HG03342 (cell line): ENCODE data around the gene UNC5A.

Experiments used
- ATAC-seq: cut with Tn5 transposase; IDR thresholded peaks from one replicate; pipeline ENCODE4 v1.9.1; 2021; ENCODE audit warnings: mild to moderate bottlenecking, moderate library complexity; ENCODE audit not compliant: unreplicated experiment

Gene UNC5A

DNA sequence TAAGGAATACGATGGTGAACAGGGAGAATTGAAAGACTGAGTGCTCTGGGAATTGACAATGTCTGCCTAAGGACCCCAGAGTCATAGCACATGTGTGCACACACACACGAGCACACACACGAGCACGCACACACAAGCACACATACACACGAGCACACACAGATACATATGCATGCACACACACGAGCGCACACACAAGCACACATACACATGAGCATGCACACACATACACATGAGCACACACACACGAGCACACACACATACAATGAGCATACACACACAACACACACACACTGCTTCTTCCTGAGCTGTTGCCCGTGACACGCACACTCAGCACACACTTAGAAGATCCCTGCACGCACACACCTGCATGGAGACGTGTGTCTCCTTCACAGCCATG is 10.9 kb upstream of the UNC5A start:
- no peak for ATAC-seq

DNA sequence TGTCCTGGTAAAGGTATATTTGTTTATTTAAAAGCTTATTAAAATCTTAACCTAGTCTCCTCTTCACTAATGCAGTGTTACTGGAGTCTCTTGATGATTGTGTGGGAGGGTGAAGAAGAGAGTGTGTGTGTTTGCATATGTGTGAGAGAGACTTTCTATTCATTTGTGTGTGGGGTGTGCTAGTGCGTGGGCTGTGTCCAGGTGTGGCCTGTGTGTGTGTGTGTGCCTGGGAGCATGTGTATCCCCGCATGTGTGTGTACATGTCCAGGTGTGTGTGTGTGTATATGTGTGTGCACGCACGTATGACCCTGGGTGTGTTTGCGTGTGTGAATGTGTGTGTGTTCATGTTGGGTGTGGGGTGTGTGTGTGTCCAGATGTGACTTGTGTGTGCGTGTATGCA is 10.3 kb upstream of the UNC5A start:
- ATAC-seq: no peak

DNA sequence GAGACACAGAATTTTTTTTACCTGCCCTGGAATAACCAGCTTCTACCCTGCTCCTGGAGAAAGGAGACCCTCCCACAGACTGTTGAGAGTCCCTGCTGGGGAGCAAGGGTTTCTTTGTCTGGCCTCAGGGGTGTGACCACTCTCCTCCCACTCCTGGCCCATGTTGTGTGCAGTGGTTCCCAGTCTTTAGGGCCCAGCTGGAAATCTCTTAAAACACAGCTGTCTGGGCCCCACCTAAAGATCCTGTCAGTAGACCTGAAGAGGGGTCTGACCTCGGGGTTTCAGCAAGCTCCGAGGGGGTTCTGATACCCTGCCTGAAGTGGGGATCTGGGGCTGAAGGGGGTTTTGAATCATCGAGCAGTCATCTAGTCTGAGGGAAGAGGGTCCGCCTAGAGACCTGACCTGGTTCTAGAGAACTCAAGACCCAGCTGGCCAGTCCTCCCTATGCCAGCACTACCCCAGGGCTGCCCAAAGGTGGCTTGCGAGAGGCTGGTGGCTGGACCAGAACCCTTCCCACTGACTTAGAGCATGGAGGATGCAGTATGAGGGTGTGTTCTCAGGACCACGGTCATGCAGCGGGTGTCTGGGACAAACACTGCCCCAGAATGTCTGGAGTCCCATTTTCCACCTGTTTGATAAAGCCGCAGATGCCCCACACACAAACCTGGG is 8.1 kb upstream of the UNC5A start:
- no peak for ATAC-seq

DNA sequence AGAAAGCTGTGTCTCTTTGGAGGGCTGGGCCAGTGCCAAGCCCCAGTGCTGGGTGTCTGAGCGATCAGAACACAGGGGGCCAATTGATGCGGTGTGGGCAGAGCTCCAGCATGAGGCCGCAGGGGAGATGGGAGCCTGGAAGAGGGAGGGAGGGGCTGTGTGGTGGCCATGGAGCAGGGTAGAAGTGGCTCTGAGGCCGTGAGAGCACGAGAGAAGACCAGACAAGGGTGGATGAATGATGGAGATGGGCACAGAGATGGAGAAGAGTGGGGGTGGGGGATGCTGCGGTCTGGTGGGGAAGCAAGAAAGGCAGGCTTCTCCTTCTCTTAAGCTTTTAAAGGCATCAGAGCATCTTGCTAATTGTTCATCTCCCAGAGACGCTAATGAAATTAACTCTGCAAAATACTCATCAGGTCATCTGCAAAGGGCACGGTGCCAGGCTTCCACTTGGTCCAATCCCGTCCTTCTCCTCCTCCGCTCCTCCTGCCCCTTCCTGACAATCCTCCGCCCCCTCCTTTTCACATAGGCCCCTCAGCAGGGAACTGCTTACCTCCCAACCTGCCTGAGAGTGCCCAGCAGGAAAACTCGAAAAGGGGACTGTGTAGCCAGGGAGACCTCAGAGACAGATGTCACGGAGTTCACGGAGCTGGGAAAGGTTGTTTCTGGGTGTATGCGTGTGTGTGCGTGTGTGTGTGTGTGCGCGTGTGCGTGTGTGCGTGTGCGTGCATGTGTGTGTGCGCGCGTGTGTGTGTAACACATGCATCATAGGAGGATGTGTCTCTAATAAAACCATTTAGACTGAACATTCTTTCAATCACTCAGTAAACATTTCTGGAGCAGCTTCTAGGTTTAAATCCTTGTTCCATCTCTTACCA is 7.1 kb upstream of the UNC5A start:
- no peak for ATAC-seq

DNA sequence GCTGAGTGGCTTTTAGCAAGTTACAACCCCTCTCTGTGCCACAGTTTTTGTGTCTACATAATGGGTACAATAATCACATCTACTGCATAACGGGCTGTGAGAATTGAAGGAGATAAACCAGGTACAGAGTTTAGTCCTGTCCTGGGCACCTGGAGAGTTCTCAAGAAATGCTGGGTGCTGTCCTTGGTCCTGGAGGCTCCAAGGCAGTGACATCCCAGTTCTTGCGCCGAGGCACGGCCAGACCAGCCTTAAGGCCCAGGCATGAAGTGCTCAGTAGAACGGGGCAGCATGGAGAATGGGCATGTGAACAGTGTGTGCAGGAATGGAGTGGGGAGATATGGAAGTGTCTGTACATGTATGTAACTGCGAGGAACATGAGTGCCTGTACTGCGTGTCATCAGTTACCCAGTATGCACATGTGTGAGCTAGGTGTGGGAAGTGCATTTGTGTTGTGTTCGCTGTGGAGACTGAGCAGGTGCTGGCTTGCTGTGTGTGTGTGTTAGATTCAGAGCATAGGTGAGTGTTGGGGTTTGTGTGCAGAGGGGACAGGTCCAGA is 6.3 kb upstream of the UNC5A start:
- no peak for ATAC-seq

DNA sequence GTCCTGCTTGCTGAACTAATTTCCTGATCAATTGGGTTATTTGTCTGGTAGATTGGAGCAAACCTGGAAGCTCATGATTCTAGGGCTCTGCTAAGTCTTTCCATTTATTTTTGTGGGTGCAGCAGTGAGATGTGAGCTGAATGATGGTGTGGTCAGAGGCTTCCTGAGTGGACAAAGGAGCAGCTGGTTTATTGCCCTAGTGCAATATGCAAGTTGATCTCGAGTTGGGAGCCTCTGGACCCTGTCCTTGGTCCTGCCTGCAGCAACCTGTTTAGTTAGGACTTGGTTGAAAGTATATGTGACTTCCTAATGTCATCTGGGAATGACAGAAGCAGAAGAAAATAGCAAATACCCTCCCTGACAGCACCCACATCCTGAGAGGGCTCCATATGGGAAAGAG is 4.2 kb upstream of the UNC5A start:
- ATAC-seq: no peak

DNA sequence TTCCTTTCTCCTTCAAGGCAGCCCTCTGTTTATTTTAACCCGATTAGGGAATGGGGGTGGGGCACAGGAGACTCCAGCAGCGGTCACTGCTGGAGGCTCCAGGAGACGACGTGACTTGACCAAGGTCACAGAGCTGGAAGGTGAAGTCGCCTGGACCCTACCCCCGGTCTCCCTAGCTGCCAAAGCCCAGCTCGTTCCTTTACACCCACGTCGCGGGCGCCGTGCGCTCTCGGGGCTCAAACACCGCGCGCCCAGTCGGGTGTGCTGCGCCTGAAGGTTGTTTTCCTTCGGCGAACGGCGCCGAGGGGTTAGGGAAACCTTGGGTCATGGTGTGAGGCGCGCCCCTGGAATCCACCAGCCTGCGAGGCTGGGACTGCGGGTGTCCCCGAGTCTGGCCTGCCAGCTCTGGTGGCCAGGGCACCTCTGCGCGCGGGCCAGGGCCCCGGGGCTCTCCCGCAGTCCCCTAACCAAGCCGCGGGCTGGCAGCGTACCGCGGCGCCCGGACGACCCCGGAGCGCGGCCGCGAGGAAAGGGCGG is 747 bp upstream of the UNC5A start:
- no peak for ATAC-seq

DNA sequence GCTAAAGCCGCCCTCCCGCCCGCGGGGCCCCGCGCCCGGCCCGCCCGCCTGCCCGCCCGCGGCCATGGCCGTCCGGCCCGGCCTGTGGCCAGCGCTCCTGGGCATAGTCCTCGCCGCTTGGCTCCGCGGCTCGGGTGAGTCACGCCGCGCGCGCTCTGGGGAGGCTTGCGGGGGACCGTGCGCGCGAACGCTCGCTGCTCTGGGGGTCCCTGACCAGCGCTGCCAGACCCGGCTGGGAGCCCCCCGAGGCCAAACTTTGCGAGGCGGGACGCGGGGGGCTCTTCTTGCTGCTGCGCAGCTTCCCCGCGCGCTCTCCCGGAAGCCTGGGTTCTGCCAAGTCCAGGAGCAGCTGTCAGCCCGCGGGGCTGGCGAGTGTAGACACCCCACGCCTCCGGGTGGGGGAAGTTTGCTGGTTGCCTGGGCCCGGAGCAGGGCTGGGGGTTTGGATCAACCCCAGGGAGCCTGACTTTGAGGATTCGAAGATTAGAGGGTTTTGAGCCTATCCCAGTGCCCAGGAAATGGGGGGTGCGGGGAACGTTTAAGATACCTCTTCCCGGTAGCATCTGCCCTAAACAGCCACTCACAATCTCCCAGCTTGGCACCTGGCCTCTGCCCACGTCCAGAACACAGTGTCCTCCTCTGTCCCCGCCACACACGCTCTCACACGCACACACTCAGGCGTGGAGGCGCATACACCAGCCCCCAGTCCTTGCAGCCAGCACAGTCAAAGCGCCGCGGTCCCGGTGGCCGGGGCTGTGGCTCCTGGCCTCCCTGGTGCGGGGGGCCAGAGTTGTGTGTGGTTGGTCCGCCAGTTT is 535 bp downstream of the UNC5A start:
- ATAC-seq: no peak

DNA sequence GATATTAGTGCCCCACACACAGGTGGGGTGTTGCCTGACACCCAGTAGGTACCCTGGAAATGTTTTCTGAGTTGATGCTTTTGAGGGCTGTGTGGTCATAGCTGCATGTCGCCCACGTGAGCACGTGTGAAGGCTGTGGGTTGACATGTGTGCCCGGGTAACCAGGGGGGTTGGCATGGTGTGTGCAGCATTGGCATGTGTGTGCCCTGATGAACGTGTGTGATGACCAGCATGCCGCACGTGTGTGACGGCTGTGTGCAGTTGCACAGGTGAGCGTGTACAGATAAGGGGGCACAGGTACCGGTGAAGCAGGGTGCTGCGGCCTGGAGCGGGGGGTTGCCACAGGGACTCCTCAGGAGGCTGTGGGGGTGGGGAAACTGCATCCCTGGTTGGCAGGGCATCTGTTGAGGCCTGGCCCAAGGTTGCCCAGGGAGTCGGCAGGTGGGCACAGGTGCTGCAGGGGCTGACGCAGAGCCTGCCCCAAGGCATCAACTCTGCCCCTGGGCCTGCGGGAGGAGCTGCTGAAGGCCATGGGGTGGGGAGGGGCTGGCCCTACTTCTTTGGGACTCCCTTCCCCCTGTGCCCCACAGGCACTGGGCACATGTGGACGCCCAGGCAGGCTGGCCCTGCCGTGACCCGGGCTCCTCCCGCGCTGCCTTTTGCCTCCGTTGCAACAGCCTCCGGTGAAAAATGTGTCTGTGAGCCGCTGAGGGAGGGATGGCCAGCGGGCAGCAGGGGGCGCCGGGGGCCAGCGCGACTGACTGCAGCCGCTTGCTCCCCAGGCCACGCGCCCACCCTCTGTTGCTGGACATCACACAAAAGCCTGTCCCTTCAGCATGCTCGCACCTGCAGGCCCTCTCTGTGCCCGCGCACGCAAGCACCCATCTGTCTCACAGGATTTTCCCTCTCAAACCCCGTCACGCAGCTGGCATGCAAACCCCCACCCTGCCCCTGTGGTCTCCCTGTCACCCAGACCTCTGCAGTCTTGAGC is 2.2 kb downstream of the UNC5A start:
- no peak for ATAC-seq

DNA sequence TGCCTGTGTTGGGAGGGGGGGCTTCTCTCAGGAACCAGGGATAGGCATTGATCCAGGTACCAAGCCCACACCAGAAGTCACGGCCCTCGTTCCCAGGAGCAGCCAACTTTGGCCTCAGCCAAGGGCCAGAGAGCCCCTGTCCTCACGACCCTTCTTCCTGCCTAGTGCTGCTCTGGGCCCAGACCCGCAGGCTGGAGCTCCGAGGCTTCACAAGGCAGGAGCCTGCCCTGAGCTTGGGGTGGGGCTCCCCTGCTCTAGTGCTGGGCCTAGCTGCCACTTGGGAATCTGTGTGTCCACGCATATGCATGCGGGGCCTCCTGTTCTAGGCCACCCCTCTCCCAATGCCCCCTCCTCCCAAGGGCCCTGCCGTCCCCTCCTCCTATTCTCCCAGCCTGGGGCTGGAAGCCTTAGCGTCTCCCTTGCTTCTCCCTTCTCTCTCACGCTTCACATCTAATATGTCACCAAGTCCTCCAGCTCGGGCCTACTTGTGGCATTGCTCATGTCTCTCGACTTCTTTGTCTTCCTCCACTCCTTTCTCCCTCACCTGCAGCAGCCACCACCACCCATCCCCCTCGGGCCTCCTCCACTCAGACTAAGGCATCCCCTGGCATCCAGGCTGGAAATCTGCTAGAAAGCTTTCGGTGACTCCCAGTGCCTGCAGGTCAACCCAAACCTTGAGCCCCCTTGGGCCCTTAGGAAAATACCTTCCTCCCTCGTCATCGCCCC is 3.4 kb downstream of the UNC5A start:
- ATAC-seq: no peak

DNA sequence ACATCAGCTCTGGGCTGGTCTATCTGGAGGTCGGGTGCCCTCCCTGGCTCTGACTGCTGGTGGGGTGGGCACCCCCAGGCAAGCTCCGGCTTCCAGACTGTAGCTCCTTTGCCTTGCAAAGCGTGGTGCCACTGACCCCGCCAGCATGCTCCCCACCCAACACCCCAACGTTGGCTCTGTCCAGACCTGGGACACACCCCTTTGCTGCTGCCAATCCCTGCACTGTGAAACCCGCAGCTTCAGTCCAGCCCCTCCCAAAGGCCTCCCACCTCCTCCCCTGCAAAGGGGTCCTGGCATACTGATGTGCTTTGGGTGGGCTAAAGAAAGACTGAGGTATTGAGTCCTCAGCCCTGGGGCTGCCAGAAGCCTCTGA is 3.9 kb downstream of the UNC5A start:
- no peak for ATAC-seq

DNA sequence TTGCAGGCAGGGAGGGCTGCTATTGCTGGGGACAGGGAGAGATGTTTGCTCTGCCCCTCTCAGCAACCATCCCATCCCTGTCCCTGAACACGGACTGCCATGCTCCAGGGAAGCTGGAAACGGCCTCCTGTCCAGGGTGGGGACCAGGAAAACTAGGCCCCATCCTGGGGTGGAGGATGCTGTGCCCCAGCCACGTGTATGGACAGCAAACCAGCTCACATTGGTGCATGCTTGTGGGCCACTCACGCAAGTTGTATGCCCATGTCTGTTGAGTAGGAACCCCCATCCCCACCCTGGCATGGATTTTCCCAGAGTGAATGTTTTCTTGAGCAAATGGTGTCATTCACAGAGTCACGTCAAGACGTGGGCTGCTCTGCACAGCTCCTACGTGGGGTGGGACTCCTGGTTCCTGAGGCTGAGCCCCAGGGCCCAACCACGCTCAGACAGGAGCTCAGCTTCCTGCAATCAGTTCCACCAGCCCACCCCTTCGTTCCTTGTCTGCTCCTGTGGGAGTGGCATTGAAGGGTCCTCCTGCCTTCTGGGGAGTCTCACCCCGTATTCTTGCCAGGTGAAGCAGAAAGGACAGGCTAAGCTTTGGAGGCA is 4.6 kb downstream of the UNC5A start:
- ATAC-seq: no peak

DNA sequence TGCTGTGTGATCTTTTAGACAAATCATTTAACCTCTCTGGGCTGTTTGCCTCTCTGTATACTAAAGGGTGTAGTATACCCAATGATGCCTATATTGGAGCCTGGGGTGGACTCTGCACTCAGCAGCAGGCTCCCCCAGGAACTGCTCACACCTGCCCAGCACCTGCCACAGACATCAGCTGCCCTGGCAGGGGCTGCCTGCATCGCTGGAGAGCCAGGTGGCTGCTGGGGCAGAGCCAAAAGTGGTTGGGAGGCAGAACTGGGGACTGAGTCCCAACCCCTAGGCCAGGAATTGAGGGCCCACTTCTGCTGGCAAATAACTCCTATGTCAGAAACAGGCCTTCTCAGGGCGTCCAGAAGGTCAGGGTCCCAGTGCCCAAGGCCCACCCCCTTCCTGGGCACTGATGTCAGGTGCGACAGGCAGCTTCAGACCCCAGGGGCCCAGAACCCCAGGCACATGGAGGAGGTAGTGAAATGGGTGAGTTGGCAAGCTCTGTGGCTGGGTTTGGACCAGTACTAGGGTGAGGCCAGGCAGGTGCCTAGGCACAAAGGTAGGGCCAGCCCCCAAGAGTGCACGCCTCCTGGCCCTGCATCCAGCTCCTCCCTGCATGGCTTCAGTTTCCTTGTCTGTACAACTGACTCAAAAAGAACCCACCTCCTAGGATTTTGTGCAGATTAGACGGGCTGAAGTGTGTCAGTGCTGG is 5.8 kb downstream of the UNC5A start:
- no peak for ATAC-seq

DNA sequence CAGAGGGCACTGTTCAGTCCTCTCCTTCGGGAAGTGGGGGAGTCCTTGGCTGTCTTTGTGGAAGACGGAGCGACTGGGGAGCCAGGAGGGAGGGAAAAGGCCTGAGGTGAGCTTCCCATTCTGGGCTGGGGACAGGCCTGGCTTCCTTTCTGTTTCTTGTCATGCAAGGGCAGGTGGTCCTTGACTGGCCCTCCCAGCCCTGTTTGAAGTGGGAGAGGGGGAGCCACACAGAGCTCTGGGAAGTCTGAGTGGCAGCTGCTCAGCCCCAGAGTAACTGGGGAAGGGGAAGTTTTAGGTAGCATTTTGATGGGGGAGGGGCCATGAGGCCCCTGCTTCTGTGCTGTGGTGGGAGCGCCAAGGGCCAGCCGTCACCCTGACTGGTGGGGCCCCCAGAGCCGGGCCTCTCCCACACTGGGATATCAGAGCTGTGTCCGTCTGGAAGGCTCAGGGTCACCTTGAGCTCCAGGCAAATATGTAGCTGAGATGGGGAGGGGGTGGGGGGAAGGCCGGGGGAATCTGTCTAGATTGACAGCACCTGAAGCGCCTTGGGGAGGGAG is 6.5 kb downstream of the UNC5A start:
- no peak for ATAC-seq

DNA sequence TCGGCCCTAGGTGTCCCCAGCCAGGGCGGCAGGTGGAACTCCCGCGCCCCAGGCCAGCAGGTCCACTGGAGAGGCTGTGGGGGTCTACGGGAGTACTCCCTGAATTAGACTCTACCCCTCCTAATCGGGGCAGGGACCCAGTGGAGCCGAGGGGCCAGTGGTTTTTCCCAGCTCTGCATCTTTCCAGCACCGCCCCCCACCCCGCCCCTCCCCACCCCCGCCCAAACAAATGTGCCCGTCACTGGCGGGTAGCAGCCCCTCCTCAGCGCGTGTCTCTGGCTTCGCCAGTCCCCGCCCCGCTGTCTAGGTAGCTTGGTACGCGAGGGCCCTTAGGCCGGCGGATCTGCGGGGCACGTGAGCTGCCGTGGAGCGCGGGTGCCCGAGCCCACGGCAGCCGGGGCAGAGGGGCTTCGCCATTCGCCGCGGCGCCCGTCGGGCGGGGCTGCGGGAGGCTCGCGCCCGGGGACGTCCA is 7.0 kb downstream of the UNC5A start:
- no peak for ATAC-seq

DNA sequence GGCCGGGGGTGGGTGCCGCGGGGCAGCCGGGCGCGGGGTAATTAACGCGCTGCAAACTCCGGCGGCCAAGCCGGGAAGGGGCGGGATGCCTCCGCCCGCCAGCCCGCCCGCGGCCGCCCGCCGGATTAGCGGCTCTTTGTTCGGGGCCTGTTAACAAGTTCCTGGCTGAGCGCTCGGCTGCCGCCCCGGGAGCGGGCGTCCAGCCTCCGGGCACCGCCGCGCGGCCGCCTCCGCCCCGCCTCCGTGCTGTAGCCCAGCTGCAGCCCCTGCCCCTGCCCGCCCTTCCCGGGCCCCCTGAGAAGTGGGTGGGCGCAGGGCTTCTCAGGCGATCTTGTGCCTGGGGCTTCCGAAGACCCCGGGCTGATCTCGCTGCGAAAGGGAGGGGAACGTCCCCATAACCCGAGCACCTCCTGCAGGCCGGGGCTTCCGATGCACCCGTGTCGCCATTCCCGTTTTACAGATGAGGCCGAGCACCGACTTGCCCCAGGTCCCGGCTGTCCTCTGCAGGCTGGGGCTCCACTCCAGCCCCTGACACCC is 7.5 kb downstream of the UNC5A start:
- ATAC-seq: no peak

DNA sequence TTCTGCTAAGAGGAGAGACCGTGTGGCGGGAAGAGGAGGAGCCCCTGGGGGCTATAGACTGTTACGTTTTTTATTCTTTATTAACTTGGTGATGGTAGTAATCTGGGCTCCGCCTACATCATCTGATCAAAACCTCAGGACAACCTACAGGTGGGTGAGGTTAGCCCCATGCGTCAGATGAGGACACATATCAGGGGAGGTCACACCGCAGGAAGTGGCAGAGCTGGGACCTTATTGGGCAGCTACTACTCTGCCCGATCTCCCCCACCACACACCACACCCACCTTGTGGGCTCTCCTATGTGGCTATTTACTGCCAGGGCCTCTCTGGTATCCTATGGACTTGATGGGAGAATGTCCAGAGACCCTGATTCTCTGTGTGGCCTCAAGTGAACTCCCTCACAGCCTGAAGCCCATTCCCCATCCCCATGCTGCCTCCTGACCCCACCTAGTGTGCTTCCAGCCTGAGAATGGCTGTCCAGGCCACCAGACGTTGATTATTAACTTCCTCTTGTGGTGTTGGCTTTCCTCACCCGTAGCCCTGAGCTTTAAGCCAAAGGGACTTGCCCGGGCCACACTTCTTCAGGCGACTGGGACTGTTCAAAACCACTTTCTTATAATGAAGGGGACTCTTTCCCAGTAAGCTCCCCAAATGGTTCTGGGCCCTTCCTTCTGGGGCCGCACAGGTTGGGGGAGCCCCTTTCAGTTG is 8.2 kb downstream of the UNC5A start:
- ATAC-seq: no peak
